GM12878 (cell line): ENCODE measurements around the gene EMP2. TPM values are rescaled to one million over a fixed set of nuclear protein-coding genes. Genes with fewer than 3 reads are reported as not detected.

Experiments
- BACH1 ChIP-seq: fragments of 450-650 bp; IDR thresholded peaks from 2 replicates; pipeline ENCODE4 v1.6.1; 2017; ENCODE audit warnings: mild to moderate bottlenecking, borderline replicate concordance
- CEBPZ ChIP-seq: fragments of 150-350 bp; IDR thresholded peaks from 2 replicates; pipeline ENCODE4 v1.6.1; 2016; ENCODE audit warnings: low read depth, low read length
- CHD2 ChIP-seq: IDR thresholded peaks from 2 replicates; pipeline ENCODE4 v1.6.1; 2011; ENCODE audit warnings: low read depth, low read length, improper control_type of control experiment, borderline replicate concordance
- CREB1 ChIP-seq: IDR thresholded peaks from 2 replicates; pipeline ENCODE4 v1.6.1; 2012; ENCODE audit warnings: low read depth, mild to moderate bottlenecking, inconsistent platforms
- JUNB ChIP-seq: IDR thresholded peaks from 2 replicates; pipeline ENCODE4 v1.6.1; 2016; ENCODE audit warnings: antibody characterized with exemption, mild to moderate bottlenecking
- PBX3 ChIP-seq: IDR thresholded peaks from 2 replicates; pipeline ENCODE4 v1.6.1; 2011; ENCODE audit warnings: mild to moderate bottlenecking, low read depth, low read length, moderate library complexity; ENCODE audit not compliant: insufficient replicate concordance
- PKNOX1 ChIP-seq: fragments of 450-650 bp; IDR thresholded peaks from 2 replicates; pipeline ENCODE4 v1.6.1; 2016; ENCODE audit warnings: mild to moderate bottlenecking
- RAD51 ChIP-seq: fragments of 450-650 bp; IDR thresholded peaks from 2 replicates; pipeline ENCODE4 v1.6.1; 2016; ENCODE audit warnings: moderate library complexity, mild to moderate bottlenecking, inconsistent platforms
- USF2 ChIP-seq: IDR thresholded peaks from 2 replicates; pipeline ENCODE4 v1.6.1; 2011; ENCODE audit warnings: low read depth, low read length, improper control_type of control experiment, borderline replicate concordance
- ZBTB40 ChIP-seq: fragments of 450-650 bp; IDR thresholded peaks from 2 replicates; pipeline ENCODE4 v1.6.1; 2016; ENCODE audit warnings: mild to moderate bottlenecking, moderate library complexity, borderline replicate concordance
- ZNF592 ChIP-seq: fragments of 450-650 bp; IDR thresholded peaks from 2 replicates; pipeline ENCODE4 v1.6.1; 2017; ENCODE audit warnings: mild to moderate bottlenecking, moderate library complexity
- ZZZ3 ChIP-seq: IDR thresholded peaks from 2 replicates; pipeline ENCODE4 v1.6.1; 2011; ENCODE audit warnings: low read depth; ENCODE audit not compliant: control insufficient read depth, insufficient read length
- polyA plus RNA-seq, 11 experiments: library from polyadenylated mRNA; depleted of rRNA in 4 of 11; unstranded in 6 of 11; stranded (reverse) in 5 of 11; fragments of >200 nt; fragmentation: Nextera tagmentation in 4 of 11; fragmentation: Illumina TruSeq in 1 of 11; extraction: Ambion mirVana in 4 of 11; extraction: Trizol in 1 of 11; gene quantifications; 1 replicate in 1 of 11; 2 replicates in 10 of 11; pipeline versions ENCODE4 v1.2.1 to v1.2.3, GENCODE V29; 2011 to 2016; ENCODE audit warnings: inconsistent platforms in 2 of 11, missing spikeins in 2 of 11, low read depth in 1 of 11
- total RNA-seq, 4 experiments: library from RNA; depleted of rRNA in 3 of 4; stranded (reverse); fragments of >200 nt in 3 of 4; fragmentation: Illumina TruSeq in 1 of 4; extraction: Trizol in 1 of 4; gene quantifications; 2 replicates each; pipeline versions ENCODE4 v1.2.1 to v1.2.3, GENCODE V29; 2013 to 2021

EMP2 gene
- total and polyA plus RNA-seq, 10 of the 15 experiments (the other 5 are each of a cell fraction or from before 2014, with no cell fraction given) = 0.41 to 10.4 (median 3.8) TPM

GRCh38 chr16:10613785-10614485 is 33.5 kb upstream of the EMP2 start (continued):
- no peak for TF ChIP-seq ZZZ3
- TF ChIP-seq BACH1 = no peak
- TF ChIP-seq USF2 = no peak
- no peak for TF ChIP-seq CREB1
- no peak for TF ChIP-seq ZNF592
- no peak for TF ChIP-seq RAD51
- TF ChIP-seq ZBTB40 = no peak
- TF ChIP-seq PBX3 = peak; percentile 7
- TF ChIP-seq PKNOX1 = peak; percentile 86
- TF ChIP-seq CEBPZ = no peak
- TF ChIP-seq JUNB = 0 out of 2 replicates have a peak, but pooled peaks have one; percentile 18
- no peak for TF ChIP-seq CHD2
